Fibroblast of villous mesenchyme (primary cell): Measurements from ENCODE around the gene INMT. TPM values are rescaled to one million over a fixed set of nuclear protein-coding genes. Genes with fewer than 3 reads are reported as not detected.

ENCODE experiments used
- DNase-seq: peaks from one replicate; pipeline ENCODE4 v3.0.0-alpha.2; 2010; ENCODE audit warnings: low read depth
- H3K4me3 ChIP-seq: 2 replicates; pipeline ENCODE4 v1.5.1; 2011; ENCODE audit warnings: low read depth, mild to moderate bottlenecking, low read length
- total RNA-seq: library from RNA; depleted of rRNA; stranded (reverse); fragments of >200 nt; gene quantifications from 2 replicates; pipeline ENCODE4 v1.2.3, GENCODE V29; 2012
- TF ChIP-seq, protein P1 (sequence below): IDR thresholded peaks from 2 replicates; pipeline ENCODE4 v1.5.1; 2012; ENCODE audit warnings: low read depth, mild to moderate bottlenecking, low read length; ENCODE audit not compliant: insufficient read depth

Gene INMT
- total RNA-seq, 1 donor, result 48.4 TPM

GRCh38 chr7:30707391-30708357, 44.3 kb upstream of the INMT start:
- TF ChIP-seq, protein P1, sequence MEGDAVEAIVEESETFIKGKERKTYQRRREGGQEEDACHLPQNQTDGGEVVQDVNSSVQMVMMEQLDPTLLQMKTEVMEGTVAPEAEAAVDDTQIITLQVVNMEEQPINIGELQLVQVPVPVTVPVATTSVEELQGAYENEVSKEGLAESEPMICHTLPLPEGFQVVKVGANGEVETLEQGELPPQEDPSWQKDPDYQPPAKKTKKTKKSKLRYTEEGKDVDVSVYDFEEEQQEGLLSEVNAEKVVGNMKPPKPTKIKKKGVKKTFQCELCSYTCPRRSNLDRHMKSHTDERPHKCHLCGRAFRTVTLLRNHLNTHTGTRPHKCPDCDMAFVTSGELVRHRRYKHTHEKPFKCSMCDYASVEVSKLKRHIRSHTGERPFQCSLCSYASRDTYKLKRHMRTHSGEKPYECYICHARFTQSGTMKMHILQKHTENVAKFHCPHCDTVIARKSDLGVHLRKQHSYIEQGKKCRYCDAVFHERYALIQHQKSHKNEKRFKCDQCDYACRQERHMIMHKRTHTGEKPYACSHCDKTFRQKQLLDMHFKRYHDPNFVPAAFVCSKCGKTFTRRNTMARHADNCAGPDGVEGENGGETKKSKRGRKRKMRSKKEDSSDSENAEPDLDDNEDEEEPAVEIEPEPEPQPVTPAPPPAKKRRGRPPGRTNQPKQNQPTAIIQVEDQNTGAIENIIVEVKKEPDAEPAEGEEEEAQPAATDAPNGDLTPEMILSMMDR, result no peak
- no peak overlapping the region for H3K4me3 ChIP-seq
- no peak for DNase-seq

GRCh38 chr7:30708412-30708811, 43.5 kb upstream of the INMT start:
- no peak overlapping the region for H3K4me3 ChIP-seq
- DNase-seq, result no peak
- TF ChIP-seq, protein P1, result no peak

- peak; percentile 48 for DNase-seq
- H3K4me3 ChIP-seq, result no peak overlapping the region
- TF ChIP-seq, protein P1, result no peak
These were observed 43.0 kb upstream of the INMT start for GRCh38 chr7:30708983-30709382.

DNA sequence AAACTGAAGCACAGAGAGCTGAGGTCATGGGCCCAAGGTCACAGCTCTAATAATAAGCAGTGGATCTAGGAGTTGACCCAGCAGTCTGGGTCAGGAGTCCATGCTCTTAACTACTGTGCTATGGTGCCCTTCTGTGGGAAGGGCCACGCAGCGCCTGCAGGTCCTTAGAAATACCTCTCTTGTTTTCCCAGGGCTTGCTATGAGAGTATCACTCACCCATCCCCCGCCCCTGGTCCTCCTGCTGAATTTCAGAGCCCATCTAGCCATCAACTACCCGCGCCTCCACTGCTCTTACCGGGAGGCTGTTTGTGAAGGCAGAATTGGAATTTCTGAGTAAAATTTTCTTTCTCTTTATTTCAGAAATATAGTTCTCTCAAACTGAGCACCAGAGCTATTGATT, 42.4 kb upstream of the INMT start:
- DNase-seq, result no peak
- TF ChIP-seq, protein P1, result no peak
- no peak overlapping the region for H3K4me3 ChIP-seq

DNA sequence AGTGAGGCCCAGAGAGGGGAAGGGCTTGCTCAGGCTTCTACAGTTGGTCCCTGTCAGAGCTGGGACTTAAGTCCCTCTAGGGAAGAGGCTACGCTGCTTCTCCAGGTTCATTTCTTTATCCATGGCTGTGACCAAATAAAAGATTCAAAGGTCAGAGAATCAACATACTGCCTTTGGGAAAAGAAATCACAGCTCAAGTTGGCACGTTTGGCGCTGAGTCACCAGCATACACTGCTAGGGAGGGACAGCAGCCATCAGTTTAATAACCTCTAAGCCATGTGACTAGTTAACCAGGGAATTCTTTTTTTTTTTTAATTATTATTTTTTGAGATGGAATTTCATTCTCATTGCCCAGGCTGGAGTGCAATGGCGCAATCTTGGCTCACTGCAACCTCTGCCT, 41.3 kb upstream of the INMT start:
- no peak for DNase-seq
- TF ChIP-seq, protein P1, result no peak
- H3K4me3 ChIP-seq, result no peak overlapping the region

- TF ChIP-seq, protein P1, result no peak
These were observed 38.5 kb upstream of the INMT start for GRCh38 chr7:30713392-30713791.

More at GRCh38 chr7:30713392-30713791, 38.5 kb upstream of the INMT start:
- no peak overlapping the region for H3K4me3 ChIP-seq
- no peak for DNase-seq
